SK-N-SH (cell line): ENCODE results near the gene USP13. TPM values are rescaled to one million over a fixed set of nuclear protein-coding genes. Genes with fewer than 3 reads are reported as not detected.

Experiments
- CTCF ChIA-PET: fragments of 300-600, 350-600 bp; formaldehyde crosslinking; extraction: SDS; loops from one replicate; lab custom pipeline; 2021; lab: Yijun Ruan, JAX
- POLR2A ChIA-PET: fragments of 350-600 bp; sonication (Branson Sonifier 250); formaldehyde crosslinking; extraction: SDS; loops from one replicate; lab custom pipeline; 2020; ENCODE audit warnings: antibody characterized with exemption, inconsistent platforms; lab: Yijun Ruan, JAX
- DNase-seq: peaks from one replicate; pipeline ENCODE4 v3.0.0; 2012
- H2AFZ ChIP-seq: fragments of 200-600 bp; sonication (generic); 2 replicates; pipeline ENCODE4 v1.8.1; 2016; ENCODE audit warnings: antibody characterized with exemption, mild to moderate bottlenecking, low read depth
- H3F3A ChIP-seq: fragments of 200-600 bp; sonication (generic); replicated peaks from 2 replicates; pipeline ENCODE3; 2016; ENCODE audit warnings: antibody characterized with exemption, mild to moderate bottlenecking; ENCODE audit not compliant: insufficient read depth
- H3K27ac ChIP-seq, 2 experiments: fragments of 200-500 bp in 1 of 2; fragments of 200-600 bp in 1 of 2; sonication (Bioruptor generic) in 1 of 2; sonication (generic), shearing (Covaris generic) in 1 of 2; 2 replicates each; pipeline versions ENCODE4 v1.5.1 to v1.6.1; 2014 to 2016; ENCODE audit warnings: low read depth in 2 of 2, inconsistent platforms in 1 of 2, low read length in 1 of 2, mild to moderate bottlenecking in 1 of 2, mixed read lengths in 1 of 2
- H3K27me3 ChIP-seq: fragments of 200-600 bp; sonication (generic), shearing (Covaris generic); 2 replicates; pipeline ENCODE4 v1.6.1; 2016; ENCODE audit warnings: mixed run types; ENCODE audit not compliant: insufficient read depth
- H3K36me3 ChIP-seq, 2 experiments: fragments of 200-500 bp in 1 of 2; fragments of 200-600 bp in 1 of 2; sonication (Bioruptor generic) in 1 of 2; sonication (generic) in 1 of 2; replicated peaks in 1 of 2; 2 replicates each; pipeline versions ENCODE3 to v1.5.1; 2014 to 2016; ENCODE audit warnings: low read length in 1 of 2, mild to moderate bottlenecking in 1 of 2; ENCODE audit not compliant: insufficient read depth in 2 of 2, control insufficient read depth in 1 of 2
- H3K4me1 ChIP-seq, 2 experiments: fragments of 200-500 bp in 1 of 2; fragments of 200-600 bp in 1 of 2; sonication (Bioruptor generic) in 1 of 2; sonication (generic), shearing (Covaris generic) in 1 of 2; 2 replicates each; pipeline versions ENCODE4 v1.5.1 to v1.6.1; 2014 to 2016; ENCODE audit warnings: low read depth in 1 of 2, low read length in 1 of 2, mixed run types in 1 of 2; ENCODE audit not compliant: insufficient read depth in 2 of 2, control insufficient read depth in 1 of 2
- H3K4me2 ChIP-seq: fragments of 200-600 bp; sonication (generic), shearing (Covaris generic); 2 replicates; pipeline ENCODE4 v1.6.1; 2017; ENCODE audit warnings: mixed run types
- H3K4me3 ChIP-seq, 2 experiments: fragments of 200-500 bp in 1 of 2; fragments of 200-600 bp in 1 of 2; sonication (Bioruptor generic) in 1 of 2; sonication (generic), shearing (Covaris generic) in 1 of 2; 2 replicates each; pipeline versions ENCODE4 v1.5.1 to v1.8.1; 2014 to 2016; ENCODE audit warnings: low read depth in 2 of 2, inconsistent platforms in 1 of 2, low read length in 1 of 2, mild to moderate bottlenecking in 1 of 2, mixed read lengths in 1 of 2, moderate library complexity in 1 of 2
- H3K79me2 ChIP-seq: fragments of 200-600 bp; sonication (generic); 2 replicates; pipeline ENCODE4 v1.8.1; 2017; ENCODE audit warnings: mild to moderate bottlenecking; ENCODE audit not compliant: insufficient read depth
- H3K9ac ChIP-seq: fragments of 200-600 bp; sonication (generic); 2 replicates; pipeline ENCODE4 v1.6.1; 2017; ENCODE audit warnings: mixed run types
- H3K9me2 ChIP-seq: fragments of 200-600 bp; sonication (generic); 2 replicates; pipeline ENCODE4 v1.6.1; 2017; ENCODE audit warnings: mixed run types
- H3K9me3 ChIP-seq: fragments of 200-600 bp; sonication (generic); 2 replicates; pipeline ENCODE4 v1.6.1; 2017; ENCODE audit warnings: mixed run types, mild to moderate bottlenecking, moderate library complexity
- H4K20me1 ChIP-seq: fragments of 200-600 bp; sonication (generic); 2 replicates; pipeline ENCODE4 v1.6.1; 2017; ENCODE audit warnings: mild to moderate bottlenecking, mixed run types; ENCODE audit not compliant: insufficient read depth
- CHD2 ChIP-seq: fragments of 150-350 bp; IDR thresholded peaks from 2 replicates; pipeline ENCODE4 v1.6.1; 2018; ENCODE audit warnings: low read length; ENCODE audit not compliant: partially characterized antibody
- EZH2phosphoT487 ChIP-seq: fragments of 200-600 bp; sonication (generic); IDR thresholded peaks from 2 replicates; pipeline ENCODE4 v1.6.1; 2017; ENCODE audit warnings: low read depth, mixed run types, mild to moderate bottlenecking, antibody characterized with exemption, moderate library complexity, borderline replicate concordance
- GATA2 ChIP-seq: sonication (generic); formaldehyde crosslinking; IDR thresholded peaks from 2 replicates; pipeline ENCODE4 v1.5.0; 2020; ENCODE audit warnings: mild to moderate bottlenecking, missing genetic modification reagents
- JUND ChIP-seq: IDR thresholded peaks from 2 replicates; pipeline ENCODE4 v1.4.0; 2012
- MXI1 ChIP-seq: IDR thresholded peaks from 2 replicates; pipeline ENCODE4 v1.6.1; 2012; ENCODE audit warnings: mild to moderate bottlenecking, low read depth, low read length, improper control_type of control experiment
- NRF1 ChIP-seq: IDR thresholded peaks from 2 replicates; pipeline ENCODE4 v1.6.1; 2012; ENCODE audit warnings: low read depth, mild to moderate bottlenecking, low read length
- POLR2AphosphoS5 ChIP-seq: IDR thresholded peaks from 2 replicates; pipeline ENCODE4 v1.6.1; 2012; ENCODE audit warnings: low read depth, low read length
- RXRA ChIP-seq: IDR thresholded peaks from 2 replicates; pipeline ENCODE4 v1.4.0; 2012; ENCODE audit warnings: low read depth, mild to moderate bottlenecking, borderline replicate concordance
- SMC3 ChIP-seq: IDR thresholded peaks from 2 replicates; pipeline ENCODE4 v1.6.1; 2012; ENCODE audit warnings: low read depth, low read length, improper control_type of control experiment
- USF1 ChIP-seq: IDR thresholded peaks from 2 replicates; pipeline ENCODE4 v1.4.0; 2012; ENCODE audit warnings: low read depth, borderline replicate concordance
- WGBS: methylation state at CpG from one replicate; pipeline ENCODE4 v1.1.6; 2017; ENCODE audit warnings: low lambda C conversion rate; 5-methylcytosine and 5-hydroxymethylcytosine counted together
- polyA plus RNA-seq, 3 experiments: library from polyadenylated mRNA; depleted of rRNA; stranded (reverse); fragments of >200 nt; gene quantifications; 2 replicates each; pipeline ENCODE4 v1.2.3, GENCODE V29; 2012
- TF ChIP-seq, protein P1 (sequence below): fragments of 150-350 bp; IDR thresholded peaks from 2 replicates; pipeline ENCODE4 v1.6.1; 2017; ENCODE audit warnings: antibody characterized with exemption, low read length, low read depth, borderline replicate concordance
- TF ChIP-seq, protein P2 (sequence below): IDR thresholded peaks from 2 replicates; pipeline ENCODE4 v1.6.1; 2012; ENCODE audit warnings: mild to moderate bottlenecking, low read depth, low read length, moderate library complexity
- TF ChIP-seq, protein P3 (sequence below): IDR thresholded peaks from 2 replicates; pipeline ENCODE4; 2012
- TF ChIP-seq, protein P4 (sequence below): fragments of 150-350 bp; IDR thresholded peaks from 2 replicates; pipeline ENCODE4 v1.6.1; 2016; ENCODE audit warnings: mild to moderate bottlenecking, low read depth, low read length

The USP13 gene
- polyA plus RNA-seq, 1 of the 3 experiments (the other 2 are of a cell fraction): 8.2 TPM

- TF ChIP-seq POLR2AphosphoS5: no peak
- TF ChIP-seq GATA2: no peak
- TF ChIP-seq, protein P1, sequence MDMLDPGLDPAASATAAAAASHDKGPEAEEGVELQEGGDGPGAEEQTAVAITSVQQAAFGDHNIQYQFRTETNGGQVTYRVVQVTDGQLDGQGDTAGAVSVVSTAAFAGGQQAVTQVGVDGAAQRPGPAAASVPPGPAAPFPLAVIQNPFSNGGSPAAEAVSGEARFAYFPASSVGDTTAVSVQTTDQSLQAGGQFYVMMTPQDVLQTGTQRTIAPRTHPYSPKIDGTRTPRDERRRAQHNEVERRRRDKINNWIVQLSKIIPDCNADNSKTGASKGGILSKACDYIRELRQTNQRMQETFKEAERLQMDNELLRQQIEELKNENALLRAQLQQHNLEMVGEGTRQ: no peak
- TF ChIP-seq MXI1: no peak
- no peak for TF ChIP-seq USF1
- TF ChIP-seq RXRA: no peak
- no peak for TF ChIP-seq CHD2
These were observed 60.8 kb downstream of the USP13 start (continued) for GRCh38 chr3:179713643-179714090.

DNA sequence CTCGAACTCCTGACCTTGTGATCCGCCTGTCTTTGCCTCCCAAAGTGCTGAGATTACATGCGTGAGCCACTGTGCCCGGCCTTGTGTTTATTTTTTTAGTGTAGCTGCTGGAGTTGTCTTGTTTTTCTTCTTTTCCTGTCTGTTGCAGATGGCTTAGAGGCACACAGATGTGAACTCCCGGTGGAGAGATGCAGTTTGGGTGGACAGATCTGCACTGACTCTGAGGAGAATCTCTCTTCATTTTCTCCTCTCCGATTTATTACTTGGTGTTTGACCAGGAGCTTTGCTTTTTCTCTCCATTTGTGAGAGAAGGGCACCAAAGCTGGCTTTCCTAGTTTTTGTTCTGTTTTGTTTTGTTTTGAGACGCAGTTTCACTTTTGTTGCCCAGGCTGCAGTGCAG is 62.7 kb downstream of the USP13 start:
- Histone ChIP-seq H3K4me1 (peaks cover 0 to 34% of the 10 kb centered on the region in 2 experiments; a peak in 3 of 4 replicates), H3K4me3 (no peak overlapping the region), H3K9ac (no peak overlapping the region), H3K9me3 (no peaks in the 10 kb centered on the region), H4K20me1 (no peaks in the 10 kb centered on the region), H3F3A (peaks cover 48% of the 10 kb centered on the region), H3K27me3 (no peaks in the 10 kb centered on the region), H3K36me3 (peaks cover 2 to 13% of the 10 kb centered on the region in 2 experiments), H3K9me2 (no peaks in the 10 kb centered on the region), H3K79me2 (peaks cover 30% of the 10 kb centered on the region), H2AFZ (no peak overlapping the region), H3K27ac (peak overlapping the region in 1 of 2 experiments; percentile 95; a peak in 2 of 4 replicates), H3K4me2 (0 out of 2 replicates have a peak overlapping the region, but pooled peaks have one; percentile 6)
- WGBS: 91% methylated on average over 7 of the region's 7 CpGs
- TF ChIP-seq EZH2phosphoT487: no peak
- TF ChIP-seq, protein P2, sequence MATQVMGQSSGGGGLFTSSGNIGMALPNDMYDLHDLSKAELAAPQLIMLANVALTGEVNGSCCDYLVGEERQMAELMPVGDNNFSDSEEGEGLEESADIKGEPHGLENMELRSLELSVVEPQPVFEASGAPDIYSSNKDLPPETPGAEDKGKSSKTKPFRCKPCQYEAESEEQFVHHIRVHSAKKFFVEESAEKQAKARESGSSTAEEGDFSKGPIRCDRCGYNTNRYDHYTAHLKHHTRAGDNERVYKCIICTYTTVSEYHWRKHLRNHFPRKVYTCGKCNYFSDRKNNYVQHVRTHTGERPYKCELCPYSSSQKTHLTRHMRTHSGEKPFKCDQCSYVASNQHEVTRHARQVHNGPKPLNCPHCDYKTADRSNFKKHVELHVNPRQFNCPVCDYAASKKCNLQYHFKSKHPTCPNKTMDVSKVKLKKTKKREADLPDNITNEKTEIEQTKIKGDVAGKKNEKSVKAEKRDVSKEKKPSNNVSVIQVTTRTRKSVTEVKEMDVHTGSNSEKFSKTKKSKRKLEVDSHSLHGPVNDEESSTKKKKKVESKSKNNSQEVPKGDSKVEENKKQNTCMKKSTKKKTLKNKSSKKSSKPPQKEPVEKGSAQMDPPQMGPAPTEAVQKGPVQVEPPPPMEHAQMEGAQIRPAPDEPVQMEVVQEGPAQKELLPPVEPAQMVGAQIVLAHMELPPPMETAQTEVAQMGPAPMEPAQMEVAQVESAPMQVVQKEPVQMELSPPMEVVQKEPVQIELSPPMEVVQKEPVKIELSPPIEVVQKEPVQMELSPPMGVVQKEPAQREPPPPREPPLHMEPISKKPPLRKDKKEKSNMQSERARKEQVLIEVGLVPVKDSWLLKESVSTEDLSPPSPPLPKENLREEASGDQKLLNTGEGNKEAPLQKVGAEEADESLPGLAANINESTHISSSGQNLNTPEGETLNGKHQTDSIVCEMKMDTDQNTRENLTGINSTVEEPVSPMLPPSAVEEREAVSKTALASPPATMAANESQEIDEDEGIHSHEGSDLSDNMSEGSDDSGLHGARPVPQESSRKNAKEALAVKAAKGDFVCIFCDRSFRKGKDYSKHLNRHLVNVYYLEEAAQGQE: no peak
- TF ChIP-seq, protein P3, sequence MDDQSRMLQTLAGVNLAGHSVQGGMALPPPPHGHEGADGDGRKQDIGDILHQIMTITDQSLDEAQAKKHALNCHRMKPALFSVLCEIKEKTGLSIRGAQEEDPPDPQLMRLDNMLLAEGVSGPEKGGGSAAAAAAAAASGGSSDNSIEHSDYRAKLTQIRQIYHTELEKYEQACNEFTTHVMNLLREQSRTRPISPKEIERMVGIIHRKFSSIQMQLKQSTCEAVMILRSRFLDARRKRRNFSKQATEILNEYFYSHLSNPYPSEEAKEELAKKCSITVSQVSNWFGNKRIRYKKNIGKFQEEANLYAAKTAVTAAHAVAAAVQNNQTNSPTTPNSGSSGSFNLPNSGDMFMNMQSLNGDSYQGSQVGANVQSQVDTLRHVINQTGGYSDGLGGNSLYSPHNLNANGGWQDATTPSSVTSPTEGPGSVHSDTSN: no peak
- no peak for TF ChIP-seq MXI1
- TF ChIP-seq JUND: no peak
- no peak for TF ChIP-seq SMC3
- TF ChIP-seq NRF1: no peak
- TF ChIP-seq, protein P4, sequence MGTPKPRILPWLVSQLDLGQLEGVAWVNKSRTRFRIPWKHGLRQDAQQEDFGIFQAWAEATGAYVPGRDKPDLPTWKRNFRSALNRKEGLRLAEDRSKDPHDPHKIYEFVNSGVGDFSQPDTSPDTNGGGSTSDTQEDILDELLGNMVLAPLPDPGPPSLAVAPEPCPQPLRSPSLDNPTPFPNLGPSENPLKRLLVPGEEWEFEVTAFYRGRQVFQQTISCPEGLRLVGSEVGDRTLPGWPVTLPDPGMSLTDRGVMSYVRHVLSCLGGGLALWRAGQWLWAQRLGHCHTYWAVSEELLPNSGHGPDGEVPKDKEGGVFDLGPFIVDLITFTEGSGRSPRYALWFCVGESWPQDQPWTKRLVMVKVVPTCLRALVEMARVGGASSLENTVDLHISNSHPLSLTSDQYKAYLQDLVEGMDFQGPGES: no peak
- ChIA-PET POLR2A (no interaction called here), CTCF (interaction anchor here (1.0 kb wide), 1 partner anchor 36 kb away, joined by 3 read pairs; no protein-coding TSS in a partner anchor)
- DNase-seq: no peak
